GM23338 (cell line): Measurements from ENCODE around the gene COPA. TPM values are rescaled to one million over a fixed set of nuclear protein-coding genes. Genes with fewer than 3 reads are reported as not detected.

Experiments
- ATAC-seq: fragments of 200-7000 bp; cut with Tn5 transposase; 3 replicates; pipeline ENCODE4 v1.9.1; 2020
- DNase-seq: peaks from one replicate; pipeline ENCODE4 v3.0.0-alpha.2; 2015; ENCODE audit warnings: low spot score
- H2AFZ ChIP-seq: fragments of 200-600 bp; sonication (generic); 2 replicates; pipeline ENCODE4 v1.8.0; 2016; ENCODE audit warnings: antibody characterized with exemption, mild to moderate bottlenecking, moderate library complexity
- H3F3A ChIP-seq: fragments of 200-600 bp; sonication (generic); replicated peaks from 2 replicates; pipeline ENCODE4 v1.8.0; 2017; ENCODE audit warnings: antibody characterized with exemption, mixed run types, low read depth
- H3K27ac ChIP-seq: fragments of 200-600 bp; sonication (generic); 2 replicates; pipeline ENCODE4 v1.6.1; 2016; ENCODE audit warnings: low read depth
- H3K27me3 ChIP-seq: fragments of 200-600 bp; sonication (generic); 2 replicates; pipeline ENCODE4 v1.8.0; 2016; ENCODE audit warnings: mild to moderate bottlenecking, mixed run types, moderate library complexity; ENCODE audit not compliant: insufficient read depth
- H3K36me3 ChIP-seq: fragments of 200-600 bp; sonication (generic); 2 replicates; pipeline ENCODE4 v1.8.0; 2016; ENCODE audit warnings: mild to moderate bottlenecking; ENCODE audit not compliant: insufficient read depth
- H3K4me1 ChIP-seq: fragments of 200-600 bp; sonication (generic); 2 replicates; pipeline ENCODE4 v1.8.0; 2016; ENCODE audit warnings: mild to moderate bottlenecking, moderate library complexity; ENCODE audit not compliant: insufficient read depth
- H3K4me2 ChIP-seq: fragments of 200-600 bp; sonication (generic); 2 replicates; pipeline ENCODE4 v1.7.1; 2017; ENCODE audit warnings: mixed run types
- H3K4me3 ChIP-seq: fragments of 200-600 bp; sonication (generic); 2 replicates; pipeline ENCODE4 v1.6.1; 2016; ENCODE audit warnings: mixed run types
- H3K79me2 ChIP-seq: fragments of 200-600 bp; sonication (generic); replicated peaks from 2 replicates; pipeline ENCODE4 v1.8.0; 2017; ENCODE audit warnings: mild to moderate bottlenecking; ENCODE audit not compliant: insufficient read depth
- H3K9me2 ChIP-seq: fragments of 200-600 bp; sonication (generic); 2 replicates; pipeline ENCODE4 v1.8.0; 2017; ENCODE audit not compliant: insufficient read depth
- H4K20me1 ChIP-seq: fragments of 200-600 bp; sonication (generic); replicated peaks from 2 replicates; pipeline ENCODE4 v1.8.0; 2017; ENCODE audit warnings: mild to moderate bottlenecking; ENCODE audit not compliant: insufficient read depth
- H3K27ac Mint-ChIP-seq: 2 replicates; pipeline ENCODE4 v1.8.0; 2020; ENCODE audit warnings: inconsistent platforms, mild to moderate bottlenecking, moderate library complexity, mixed read lengths
- H3K27me3 Mint-ChIP-seq: 3 replicates; pipeline ENCODE4 v1.8.0; 2022; ENCODE audit warnings: low read depth, mild to moderate bottlenecking, moderate library complexity, mixed read lengths, inconsistent platforms; ENCODE audit not compliant: insufficient read depth, poor library complexity
- H3K36me3 Mint-ChIP-seq: 3 replicates; pipeline ENCODE4 v1.8.0; 2021; ENCODE audit warnings: low read depth, mild to moderate bottlenecking, inconsistent platforms, moderate library complexity, mixed read lengths
- H3K4me1 Mint-ChIP-seq: 3 replicates; pipeline ENCODE4 v1.8.0; 2020; ENCODE audit warnings: mild to moderate bottlenecking, inconsistent platforms, mixed read lengths
- H3K4me3 Mint-ChIP-seq: 3 replicates; pipeline ENCODE4 v1.8.0; 2021; ENCODE audit warnings: moderate library complexity, mild to moderate bottlenecking, inconsistent platforms, mixed read lengths
- H3K9me3 Mint-ChIP-seq: 3 replicates; pipeline ENCODE4 v1.8.0; 2020; ENCODE audit warnings: moderate library complexity, mild to moderate bottlenecking, inconsistent platforms, mixed read lengths
- CREB1 ChIP-seq: fragments of 250-450 bp; sonication (Bioruptor Pico); IDR thresholded peaks from 2 replicates; pipeline ENCODE4 v1.5.0; 2020; ENCODE audit warnings: low read depth, mild to moderate bottlenecking, moderate library complexity
- ETS1 ChIP-seq: IDR thresholded peaks from 2 replicates; pipeline ENCODE4 v1.6.1; 2016; ENCODE audit warnings: antibody characterized with exemption
- JUNB ChIP-seq: IDR thresholded peaks from one replicate; pipeline ENCODE4 v1.6.1; 2016; ENCODE audit warnings: antibody characterized with exemption; ENCODE audit not compliant: unreplicated experiment
- NANOG ChIP-seq: IDR thresholded peaks from 2 replicates; pipeline ENCODE4 v1.6.1; 2016; ENCODE audit warnings: antibody characterized with exemption, borderline replicate concordance
- POLR2AphosphoS5 ChIP-seq: IDR thresholded peaks from 2 replicates; pipeline ENCODE4 v1.6.1; 2016; ENCODE audit warnings: antibody characterized with exemption, low read depth
- REST ChIP-seq: IDR thresholded peaks from one replicate; pipeline ENCODE4 v1.6.1; 2018; ENCODE audit warnings: antibody characterized with exemption; ENCODE audit not compliant: unreplicated experiment
- STAT1 ChIP-seq: IDR thresholded peaks from one replicate; pipeline ENCODE4 v1.6.1; 2016; ENCODE audit warnings: antibody characterized with exemption; ENCODE audit not compliant: unreplicated experiment
- ZNF114 ChIP-seq: fragments of 250-450 bp; sonication (Bioruptor Pico); IDR thresholded peaks from 2 replicates; pipeline ENCODE4 v1.5.0; 2020; ENCODE audit warnings: mild to moderate bottlenecking, moderate library complexity
- ZNF331 ChIP-seq: fragments of 250-450 bp; sonication (Bioruptor Pico); IDR thresholded peaks from 2 replicates; pipeline ENCODE4 v1.5.0; 2020; ENCODE audit warnings: low read depth, mild to moderate bottlenecking, moderate library complexity
- ZNF462 ChIP-seq: fragments of 250-450 bp; sonication (Bioruptor Pico); IDR thresholded peaks from 2 replicates; pipeline ENCODE4 v1.5.0; 2020; ENCODE audit warnings: mild to moderate bottlenecking, moderate library complexity
- polyA plus RNA-seq: library from polyadenylated mRNA; unstranded; fragments of >200 nt; fragmentation: Nextera tagmentation; extraction: Ambion mirVana; gene quantifications from 2 replicates; pipeline ENCODE4 v1.2.1, GENCODE V29; 2016
- total RNA-seq: library from RNA; depleted of rRNA; stranded (reverse); fragments of >200 nt; shearing (Covaris generic); gene quantifications from 2 replicates; pipeline ENCODE4 v1.2.3, GENCODE V29; 2014

Gene COPA
- total and polyA plus RNA-seq, 2 experiments from 2014 or later, result 58.2 to 87.1 TPM

- Mint-ChIP-seq H3K9me3 (no peaks in the 10 kb centered on the region), H3K36me3 (peaks cover 60% of the 10 kb centered on the region), H3K27me3 (peaks cover 3% of the 10 kb centered on the region), H3K4me1 (no peaks in the 10 kb centered on the region), H3K4me3 (no peak overlapping the region), H3K27ac (no peak overlapping the region)
- peaks cover 7% of the 10 kb centered on the region; the same call in 1 of the 2 replicates for H3K79me2 ChIP-seq
- peaks cover 24% of the 10 kb centered on the region for H4K20me1 ChIP-seq
- H3K36me3 ChIP-seq, result peaks cover 50% of the 10 kb centered on the region
- no peak overlapping the region for H3K27ac ChIP-seq
- H2AFZ ChIP-seq, result no peak overlapping the region
- no peak for ATAC-seq
- no peaks in the 10 kb centered on the region for H3K27me3 ChIP-seq
- DNase-seq, result no peak
- H3K4me1 ChIP-seq, result no peaks in the 10 kb centered on the region
- no peak overlapping the region for H3K4me2 ChIP-seq
- no peaks in the 10 kb centered on the region for H3K9me2 ChIP-seq
- H3K4me3 ChIP-seq, result no peak overlapping the region
- TF ChIP-seq ZNF331 (CRISPR knock-in tag) (no peak), CREB1 (CRISPR knock-in tag) (no peak), NANOG (no peak), JUNB (no peak), ETS1 (no peak), POLR2AphosphoS5 (no peak), STAT1 (no peak), REST (no peak), ZNF462 (CRISPR knock-in tag) (no peak), ZNF114 (no peak)
- H3F3A ChIP-seq, result no peaks in the 10 kb centered on the region
Measured at GRCh38 chr1:160328184-160328583, 14.9 kb downstream of the COPA start.
